Heart right ventricle (tissue), 16 donors: ENCODE measurements around the gene NUP93. TPM values are rescaled to one million over a fixed set of nuclear protein-coding genes. Genes with fewer than 3 reads are reported as not detected.

Source experiments
- ATAC-seq, 8 donors: fragments of 200-7000 bp; cut with Tn5 transposase; one replicate each; pipeline ENCODE4 v1.9.1; 2020; ENCODE audit warnings: mild to moderate bottlenecking in 8 of 8, moderate library complexity in 8 of 8, moderate number of reproducible peaks in 1 of 8
- DNase-seq, 2 donors: peaks; one replicate each; pipeline ENCODE4 v3.0.0-alpha.2; 2020
- H3K27ac ChIP-seq, 10 donors: fragments of 200-600 bp; sonication (generic) in 2 of 10; one replicate each; pipeline versions ENCODE4 v1.5.0 to v1.8.0; 2020 to 2022; ENCODE audit warnings: mild to moderate bottlenecking in 3 of 10
- H3K27me3 ChIP-seq, 7 donors: fragments of 200-600 bp; one replicate each; pipeline ENCODE4 v1.8.0; 2021 to 2022; ENCODE audit warnings: mild to moderate bottlenecking in 2 of 7
- H3K36me3 ChIP-seq, 9 donors: fragments of 200-600 bp; sonication (generic) in 1 of 9; one replicate each; pipeline versions ENCODE4 v1.5.0 to v1.8.0; 2020 to 2022; ENCODE audit warnings: mild to moderate bottlenecking in 2 of 9
- H3K4me1 ChIP-seq, 9 donors: fragments of 200-600 bp; sonication (generic) in 1 of 9; one replicate each; pipeline versions ENCODE4 v1.5.0 to v1.8.0; 2020 to 2022; ENCODE audit warnings: mild to moderate bottlenecking in 4 of 9
- H3K4me3 ChIP-seq, 10 donors: fragments of 200-600 bp; sonication (generic) in 2 of 10; one replicate each; pipeline versions ENCODE4 v1.5.0 to v1.8.0; 2020 to 2022; ENCODE audit warnings: mild to moderate bottlenecking in 7 of 10, moderate library complexity in 2 of 10
- H3K9me3 ChIP-seq, 11 donors: fragments of 200-600 bp in 10 of 11; sonication (generic) in 2 of 11; one replicate each; pipeline versions ENCODE4 v1.5.0 to v1.8.0; 2013 to 2022; ENCODE audit warnings: mild to moderate bottlenecking in 2 of 11, control low read depth in 1 of 11, moderate library complexity in 1 of 11
- WGBS, 2 donors: extraction: QIAGEN DNeasy Blood & Tissue Kit; methylation state at CpG; one replicate each; pipeline ENCODE4 v1.1.7; 2013; ENCODE audit warnings: inconsistent platforms in 1 of 2; 5-methylcytosine and 5-hydroxymethylcytosine counted together
- intact Hi-C, 10 donors: fragments of 100-400 bp; cut with DNase I; formaldehyde crosslinking; loops; one replicate each; pipeline versions ENCODE4 v1.11.1 to v1.14.2; 2022
- polyA plus RNA-seq, 2 donors: library from polyadenylated mRNA; stranded (reverse); fragments of 200-250 nt; gene quantifications; one replicate each; pipeline ENCODE4 v1.2.3, GENCODE V29; 2013
- total RNA-seq, 10 donors: library from RNA; stranded (reverse); fragmentation: NEBNext Ultra II Directional in 3 of 10; extraction: Animal tissue kit (Norgen Biotek cat#: 25700) in 3 of 10; gene quantifications; one replicate each; pipeline versions ENCODE4 v1.2.1 to v1.2.4, GENCODE V29; 2021 to 2023
- TF ChIP-seq, protein P1 (sequence below), 9 donors: fragments of 200-600 bp; sonication (generic) in 2 of 9; IDR thresholded peaks; one replicate each; pipeline versions ENCODE4 v1.5.0 to v1.8.0; 2021 to 2022; ENCODE audit warnings: antibody characterized with exemption in 9 of 9, mild to moderate bottlenecking in 5 of 9, moderate library complexity in 1 of 9
- donor health status: Arrhythmogenic right ventricular cardiomyopathy.
- donor health status: ischemic (EF 13 %, LVEDD 7.1; RV severe dilation, severe dysfunction).
- donor health status: healthy with polysubstance abuse.
- donor health status: DM: no; HTN: yes; CAD: no.
- donor health status: DM: no; HTN: no; CAD: no.
- donor health status: ischemic (EF 25% LVEDD 6.9; RV normal size, moderate dysfunction).
- donor health status: ischemic (EF 25% LVEDD 5.7; RV mildly dilated, moderate dysfunction).
- donor health status: healthy.
- donor health status: DM: yes; HTN: yes; CAD: no.
- donor health status: Ischemic cardiomyopathy.
- donor health status: ischemic (EF 35%, LVEDD 5.7; RV mildly dilated, moderate dysfunction).
- donor health status: nonischemic (EF 11% LVEDD 7.7; RV severe dilation, severe dysfunction).
- donor health status: DM: yes; HTN: yes; CAD: no.
- donor health status: PGD.
- donor health status: ischemic (EF 29% LVEDD 5.4; RV normal size, mild dysfunction).
- donor health status: nonischemic (EF 23%, LVEDD 6.1; RV moderate dilation, normal function).

The NUP93 gene
- total and polyA plus RNA-seq, 12 donors: 25.4 to 34.8 (median 27.6) TPM

DNA sequence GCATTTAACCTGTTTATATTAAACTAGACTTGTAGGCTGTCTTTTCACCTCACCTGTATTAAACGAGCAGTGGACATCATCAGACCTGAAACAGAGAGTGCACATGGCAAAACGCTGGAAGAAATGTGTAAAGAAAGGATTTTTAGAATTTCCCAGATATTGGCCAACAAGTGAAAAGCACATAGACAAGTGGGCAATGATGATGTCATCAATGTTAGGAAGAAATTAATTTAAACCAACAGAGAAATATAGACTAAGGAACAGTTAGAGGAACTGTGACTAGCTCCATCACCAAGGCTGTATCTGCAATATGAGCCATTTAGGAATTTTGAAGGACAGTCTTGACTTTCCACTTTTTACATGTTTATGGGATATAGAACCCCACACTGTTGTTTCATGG is 67.9 kb downstream of the NUP93 start:
- ATAC-seq: no peak
- TF ChIP-seq, protein P1, sequence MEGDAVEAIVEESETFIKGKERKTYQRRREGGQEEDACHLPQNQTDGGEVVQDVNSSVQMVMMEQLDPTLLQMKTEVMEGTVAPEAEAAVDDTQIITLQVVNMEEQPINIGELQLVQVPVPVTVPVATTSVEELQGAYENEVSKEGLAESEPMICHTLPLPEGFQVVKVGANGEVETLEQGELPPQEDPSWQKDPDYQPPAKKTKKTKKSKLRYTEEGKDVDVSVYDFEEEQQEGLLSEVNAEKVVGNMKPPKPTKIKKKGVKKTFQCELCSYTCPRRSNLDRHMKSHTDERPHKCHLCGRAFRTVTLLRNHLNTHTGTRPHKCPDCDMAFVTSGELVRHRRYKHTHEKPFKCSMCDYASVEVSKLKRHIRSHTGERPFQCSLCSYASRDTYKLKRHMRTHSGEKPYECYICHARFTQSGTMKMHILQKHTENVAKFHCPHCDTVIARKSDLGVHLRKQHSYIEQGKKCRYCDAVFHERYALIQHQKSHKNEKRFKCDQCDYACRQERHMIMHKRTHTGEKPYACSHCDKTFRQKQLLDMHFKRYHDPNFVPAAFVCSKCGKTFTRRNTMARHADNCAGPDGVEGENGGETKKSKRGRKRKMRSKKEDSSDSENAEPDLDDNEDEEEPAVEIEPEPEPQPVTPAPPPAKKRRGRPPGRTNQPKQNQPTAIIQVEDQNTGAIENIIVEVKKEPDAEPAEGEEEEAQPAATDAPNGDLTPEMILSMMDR (IDR thresholded peaks at IDR 0.05): no peak

DNA sequence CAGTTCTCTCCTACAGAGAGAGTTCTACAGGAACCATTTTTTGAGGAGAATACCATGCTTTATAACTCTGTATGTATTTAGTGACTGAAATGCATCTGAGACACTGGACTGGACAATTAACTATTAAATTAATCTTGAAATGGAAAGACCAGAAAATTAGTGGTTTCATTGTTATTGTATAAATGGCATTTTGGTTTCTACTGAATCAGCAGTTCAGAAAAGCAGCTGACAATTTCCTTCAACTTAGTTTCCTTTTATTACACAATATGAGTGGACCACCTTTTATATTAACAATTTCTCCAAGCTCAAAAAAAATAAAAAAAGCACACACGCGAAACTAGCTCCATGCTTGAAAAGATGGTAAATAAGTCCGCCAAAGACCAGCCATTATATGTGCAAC is 69.0 kb downstream of the NUP93 start:
- H3K9me3 ChIP-seq: no peaks in the 10 kb centered on the region
- no peaks in the 10 kb centered on the region for H3K27me3 ChIP-seq
- ATAC-seq: no peak
- no peaks in the 10 kb centered on the region for H3K4me1 ChIP-seq
- TF ChIP-seq, protein P1 (IDR thresholded peaks at IDR 0.05): no peak
- WGBS, 2 donors: 96 to 97% methylated on average over 3 of the region's 3 CpGs
- intact Hi-C loops: no loop called here
- H3K27ac ChIP-seq: no peak overlapping the region
- no peak for DNase-seq
- peaks cover 0 to 25% (median 0%) of the 10 kb centered on the region in 9 donors for H3K36me3 ChIP-seq
- H3K4me3 ChIP-seq: no peak overlapping the region

More for the DNA sequence above, 67.9 kb downstream of the NUP93 start:
- Histone ChIP-seq H3K4me1 (no peaks in the 10 kb centered on the region), H3K36me3 (peaks cover 0 to 25% (median 0%) of the 10 kb centered on the region in 9 donors), H3K27me3 (no peaks in the 10 kb centered on the region), H3K9me3 (no peaks in the 10 kb centered on the region), H3K27ac (no peak overlapping the region), H3K4me3 (no peak overlapping the region)
- intact Hi-C loops: no loop called here
- WGBS, 2 donors: 92% methylated on average over 2 of the region's 2 CpGs
- DNase-seq: no peak

DNA sequence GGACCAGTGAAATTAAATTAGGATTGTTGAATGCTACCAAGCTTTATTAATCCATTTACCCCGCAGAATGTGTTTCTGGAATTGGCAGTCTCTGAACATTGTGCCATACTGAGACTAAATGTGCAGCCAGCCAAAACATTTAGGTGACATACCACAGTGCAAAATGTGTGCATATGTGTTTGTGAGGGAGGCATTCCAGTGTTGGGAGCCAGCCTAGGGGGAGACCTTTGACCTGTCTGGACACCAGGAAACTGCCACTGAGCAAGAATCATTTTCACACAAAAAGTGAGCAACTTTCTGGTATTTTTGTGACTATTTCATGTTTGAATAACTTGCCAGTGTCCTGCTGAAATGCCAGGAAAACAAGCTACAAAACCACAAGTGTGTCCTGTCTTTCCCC is 70.4 kb downstream of the NUP93 start:
- Histone ChIP-seq H3K9me3 (no peaks in the 10 kb centered on the region), H3K4me3 (no peak overlapping the region), H3K36me3 (peaks cover 0 to 32% (median 0%) of the 10 kb centered on the region in 9 donors), H3K4me1 (no peaks in the 10 kb centered on the region), H3K27ac (no peak overlapping the region), H3K27me3 (no peaks in the 10 kb centered on the region)
- WGBS, 2 donors: 89 to 97% methylated on average over 1 of the region's 1 CpG
- DNase-seq (no peak), ATAC-seq (no peak)
- intact Hi-C loops: no loop called here
- TF ChIP-seq, protein P1 (IDR thresholded peaks at IDR 0.05): no peak

DNA sequence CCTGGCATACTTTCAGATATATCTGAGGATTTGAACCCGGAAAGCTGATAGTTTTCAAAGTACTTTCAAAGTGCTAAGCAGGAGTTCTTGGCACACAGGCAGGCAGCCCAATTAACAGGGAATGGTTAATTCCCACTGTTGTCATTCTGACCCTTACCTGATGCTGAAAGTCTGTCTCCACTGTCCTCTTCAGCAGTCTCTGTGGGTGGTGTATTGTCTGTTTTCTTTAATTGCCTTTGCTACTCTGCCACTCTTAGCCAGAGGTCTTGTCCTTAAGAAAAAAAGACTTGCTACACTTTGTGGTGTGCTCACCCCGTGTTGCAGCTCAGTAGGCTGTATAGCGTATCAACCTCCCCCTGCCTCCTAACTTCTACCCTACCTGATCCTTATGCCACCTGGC is 71.8 kb downstream of the NUP93 start:
- WGBS, 2 donors: 76 to 81% methylated on average over 3 of the region's 3 CpGs
- Histone ChIP-seq H3K36me3 (peaks cover 0 to 46% (median 7%) of the 10 kb centered on the region in 9 donors), H3K9me3 (no peaks in the 10 kb centered on the region), H3K27me3 (no peaks in the 10 kb centered on the region), H3K27ac (no peak overlapping the region), H3K4me1 (no peaks in the 10 kb centered on the region), H3K4me3 (no peak overlapping the region)
- intact Hi-C loops: no loop called here
- DNase-seq (no peak), ATAC-seq (no peak)
- TF ChIP-seq, protein P1 (IDR thresholded peaks at IDR 0.05): no peak
